Natural killer cell treated with Interleukin-12 subunit alpha and Interleukin-12 subunit beta and Interleukin-15 and Interleukin-18, amount 100 ng/mL, for 72 hours (primary cell): ENCODE results near the gene FARSB. TPM values are rescaled to one million over a fixed set of nuclear protein-coding genes. Genes with fewer than 3 reads are reported as not detected.

ENCODE experiments used
- ATAC-seq, 2 donors: fragments of 150-1000 bp; cut with Tn5 transposase in 1 of 2; sonication (Bioruptor Pico), chemical (Tn5 transposase) in 1 of 2; 2 replicates each; pipeline ENCODE4 v1.10.0; 2021
- DNase-seq: peaks from one replicate; pipeline ENCODE4 v3.0.0; 2022; ENCODE audit warnings: low spot score
- H3K27ac Mint-ChIP-seq, 2 donors: 1 replicate in 1 of 2; 2 replicates in 1 of 2; pipeline ENCODE4 v1.8.0; 2022; ENCODE audit warnings: mixed read lengths in 2 of 2, mild to moderate bottlenecking in 1 of 2, moderate library complexity in 1 of 2
- H3K27me3 Mint-ChIP-seq, 2 donors: 1 replicate in 1 of 2; 2 replicates in 1 of 2; pipeline ENCODE4 v1.8.0; 2022; ENCODE audit warnings: mixed read lengths in 2 of 2
- H3K36me3 Mint-ChIP-seq: one replicate; pipeline ENCODE4 v1.8.0; 2022; ENCODE audit warnings: mixed read lengths
- H3K4me1 Mint-ChIP-seq, 2 donors: 1 replicate in 1 of 2; 2 replicates in 1 of 2; pipeline ENCODE4 v1.8.0; 2022; ENCODE audit warnings: low read depth in 2 of 2, mixed read lengths in 2 of 2, mild to moderate bottlenecking in 1 of 2
- H3K4me3 Mint-ChIP-seq: one replicate; pipeline ENCODE4 v1.8.0; 2022; ENCODE audit warnings: mixed read lengths
- H3K9me3 Mint-ChIP-seq: 2 replicates; pipeline ENCODE4 v1.8.0; 2022; ENCODE audit warnings: mixed read lengths
- total RNA-seq, 2 donors: library from RNA; stranded (reverse); gene quantifications; one replicate each; pipeline ENCODE4 v1.2.3, GENCODE V29; 2022

FARSB gene
- total RNA-seq, 2 donors from 2014 or later = 27.7 to 44.5 TPM

GRCh38 chr2:222544661-222545060 is 111.2 kb downstream of the FARSB start:
- H3K4me1 Mint-ChIP-seq = no peaks in the 10 kb centered on the region
- H3K27me3 Mint-ChIP-seq = peaks cover 21 to 32% of the 10 kb centered on the region in 2 donors
- no peak for ATAC-seq
- no peaks in the 10 kb centered on the region for H3K9me3 Mint-ChIP-seq
- no peak overlapping the region for H3K27ac Mint-ChIP-seq
- H3K36me3 Mint-ChIP-seq = no peaks in the 10 kb centered on the region
- H3K4me3 Mint-ChIP-seq = no peak overlapping the region
- no peak for DNase-seq

DNA sequence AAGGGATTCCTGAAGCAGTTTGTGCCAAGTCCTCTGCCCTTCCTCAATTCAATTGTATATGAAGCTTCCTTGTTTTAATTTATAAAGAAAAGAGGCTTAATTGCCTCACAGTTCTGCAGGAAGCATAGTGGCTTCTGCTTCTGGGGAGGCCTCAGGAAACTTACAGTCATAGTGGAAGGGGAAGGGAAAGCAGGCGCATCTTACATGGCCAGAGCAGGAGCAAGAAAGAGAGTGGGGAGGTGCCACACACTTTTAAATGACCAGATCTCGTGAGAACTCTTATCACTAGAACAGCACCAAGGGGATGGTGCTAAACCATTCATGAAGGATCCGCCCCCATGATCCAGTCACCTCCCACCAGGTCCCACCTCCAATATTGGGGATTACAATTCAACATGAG is 117.4 kb downstream of the FARSB start:
- Mint-ChIP-seq H3K9me3 (no peaks in the 10 kb centered on the region), H3K27ac (no peak overlapping the region), H3K4me3 (no peak overlapping the region), H3K27me3 (peaks cover 20 to 31% of the 10 kb centered on the region in 2 donors), H3K4me1 (no peaks in the 10 kb centered on the region), H3K36me3 (no peaks in the 10 kb centered on the region)
- no peak for ATAC-seq
- no peak for DNase-seq

GRCh38 chr2:222535477-222535876 is 120.4 kb downstream of the FARSB start:
- Mint-ChIP-seq H3K27me3 (peaks cover 11% of the 10 kb centered on the region in 2 donors), H3K27ac (no peak overlapping the region), H3K36me3 (no peaks in the 10 kb centered on the region), H3K4me3 (no peak overlapping the region), H3K4me1 (no peaks in the 10 kb centered on the region), H3K9me3 (no peaks in the 10 kb centered on the region)
- DNase-seq = no peak
- ATAC-seq = no peak

- Mint-ChIP-seq H3K9me3 (no peaks in the 10 kb centered on the region), H3K4me1 (no peaks in the 10 kb centered on the region), H3K27me3 (peaks cover 7 to 10% of the 10 kb centered on the region in 2 donors), H3K27ac (no peak overlapping the region), H3K36me3 (no peaks in the 10 kb centered on the region), H3K4me3 (no peak overlapping the region)
- DNase-seq = no peak
- ATAC-seq = no peak
Observed at GRCh38 chr2:222532315-222532714, 123.6 kb downstream of the FARSB start.

- H3K4me3 Mint-ChIP-seq = no peak overlapping the region
- peaks cover 3% of the 10 kb centered on the region for H3K9me3 Mint-ChIP-seq
- H3K4me1 Mint-ChIP-seq = no peaks in the 10 kb centered on the region
- H3K36me3 Mint-ChIP-seq = no peaks in the 10 kb centered on the region
- H3K27ac Mint-ChIP-seq = no peak overlapping the region
- ATAC-seq (no peak), DNase-seq (no peak)
- H3K27me3 Mint-ChIP-seq = peaks cover 0 to 3% of the 10 kb centered on the region in 2 donors
Observed at GRCh38 chr2:222526480-222527277, 129.2 kb downstream of the FARSB start.

GRCh38 chr2:222525811-222526210 is 130.1 kb downstream of the FARSB start:
- Mint-ChIP-seq H3K27ac (no peak overlapping the region), H3K27me3 (peaks cover 0 to 3% of the 10 kb centered on the region in 2 donors), H3K4me3 (no peak overlapping the region), H3K9me3 (peaks cover 3% of the 10 kb centered on the region), H3K36me3 (no peaks in the 10 kb centered on the region), H3K4me1 (no peaks in the 10 kb centered on the region)
- no peak for ATAC-seq
- DNase-seq = no peak

GRCh38 chr2:222523783-222524544 is 131.9 kb downstream of the FARSB start:
- no peak for ATAC-seq
- no peaks in the 10 kb centered on the region for H3K27me3 Mint-ChIP-seq
- no peak for DNase-seq
- H3K27ac Mint-ChIP-seq = no peak overlapping the region
- no peaks in the 10 kb centered on the region for H3K36me3 Mint-ChIP-seq
- no peak overlapping the region for H3K4me3 Mint-ChIP-seq
- H3K4me1 Mint-ChIP-seq = no peaks in the 10 kb centered on the region
- H3K9me3 Mint-ChIP-seq = peaks cover 3% of the 10 kb centered on the region

- Mint-ChIP-seq H3K4me3 (no peak overlapping the region), H3K27ac (no peak overlapping the region), H3K9me3 (peaks cover 3% of the 10 kb centered on the region), H3K36me3 (no peaks in the 10 kb centered on the region), H3K27me3 (peaks cover 3 to 7% of the 10 kb centered on the region in 2 donors), H3K4me1 (no peaks in the 10 kb centered on the region)
- no peak for DNase-seq
- ATAC-seq = no peak
Observed at GRCh38 chr2:222522082-222522481, 133.8 kb downstream of the FARSB start.

GRCh38 chr2:222521099-222521498 is 134.8 kb downstream of the FARSB start:
- H3K27me3 Mint-ChIP-seq = peaks cover 6 to 9% of the 10 kb centered on the region in 2 donors

More at GRCh38 chr2:222521099-222521498, 134.8 kb downstream of the FARSB start:
- H3K36me3 Mint-ChIP-seq = no peaks in the 10 kb centered on the region
- H3K4me3 Mint-ChIP-seq = no peak overlapping the region
- H3K4me1 Mint-ChIP-seq = no peaks in the 10 kb centered on the region
- H3K9me3 Mint-ChIP-seq = no peaks in the 10 kb centered on the region
- H3K27ac Mint-ChIP-seq = no peak overlapping the region
- DNase-seq (no peak), ATAC-seq (no peak)

Other genes starting within 250 kb of the FARSB start
- under 1 TPM; 0.12 to 0.20 TPM for gene SGPP2, start 231.5 kb downstream of the FARSB start, total RNA-seq
- not detected for gene MOGAT1, start 15.6 kb upstream of the FARSB start, total RNA-seq
- 10 to 100 TPM; 48.5 to 52.8 TPM for gene ACSL3, start 204.9 kb upstream of the FARSB start, total RNA-seq